Measurements from ENCODE around the gene CAV1.
"Not testable (repeated sequence)": the region's sequence is repeated elsewhere in the genome, so short reads cannot be mapped to it uniquely, and the experiment has no call there.

CAV1 gene, protein sequence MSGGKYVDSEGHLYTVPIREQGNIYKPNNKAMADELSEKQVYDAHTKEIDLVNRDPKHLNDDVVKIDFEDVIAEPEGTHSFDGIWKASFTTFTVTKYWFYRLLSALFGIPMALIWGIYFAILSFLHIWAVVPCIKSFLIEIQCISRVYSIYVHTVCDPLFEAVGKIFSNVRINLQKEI

DNA sequence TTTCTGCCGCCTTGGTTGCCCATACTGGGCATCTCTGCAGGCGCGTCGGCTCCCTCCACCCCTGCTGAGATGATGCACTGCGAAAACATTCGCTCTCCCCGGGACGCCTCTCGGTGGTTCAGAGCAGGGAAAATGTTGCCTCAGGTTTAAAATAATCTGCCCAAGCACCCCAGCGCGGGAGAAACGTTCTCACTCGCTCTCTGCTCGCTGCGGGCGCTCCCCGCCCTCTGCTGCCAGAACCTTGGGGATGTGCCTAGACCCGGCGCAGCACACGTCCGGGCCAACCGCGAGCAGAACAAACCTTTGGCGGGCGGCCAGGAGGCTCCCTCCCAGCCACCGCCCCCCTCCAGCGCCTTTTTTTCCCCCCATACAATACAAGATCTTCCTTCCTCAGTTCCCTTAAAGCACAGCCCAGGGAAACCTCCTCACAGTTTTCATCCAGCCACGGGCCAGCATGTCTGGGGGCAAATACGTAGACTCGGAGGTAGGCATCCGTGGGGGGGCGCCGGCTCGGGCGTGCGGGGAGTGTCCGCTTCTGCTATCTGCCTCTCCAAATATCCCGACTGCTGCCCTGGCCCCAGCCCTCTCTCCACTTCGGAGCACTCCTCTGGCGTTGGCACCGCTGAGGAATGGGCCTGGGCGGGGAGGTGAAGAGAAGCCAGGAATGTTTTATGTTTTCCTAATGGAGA, at the start of gene CAV1:
Gene CAV1 (plus strand): TSS at position 428 of the 689 bp plus-strand sequence. CDS start 27 bp downstream, at position 455.
- DNase-seq (ENCODE audit: low read depth), result peak; percentile 87

DNA sequence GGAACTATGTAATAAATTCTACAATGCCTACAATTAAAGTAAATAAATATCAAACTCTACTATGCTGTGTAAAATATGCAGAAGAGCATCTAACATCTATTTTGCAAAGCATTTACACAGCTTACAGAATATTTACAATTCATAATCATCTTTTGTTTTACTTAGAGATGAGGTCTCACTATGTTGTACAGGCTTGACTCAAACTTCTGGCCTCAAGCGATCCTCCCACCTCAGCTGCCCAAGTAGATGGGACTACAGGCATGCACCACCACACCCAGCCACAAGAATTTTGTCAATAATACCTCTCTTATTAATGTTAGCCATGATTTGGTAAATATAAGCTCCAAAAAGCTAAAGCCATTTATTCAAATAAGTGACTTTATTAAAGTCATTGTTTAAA, 47.2 kb upstream of the CAV1 start:
- no peak for DNase-seq (ENCODE audit: low read depth)

DNA sequence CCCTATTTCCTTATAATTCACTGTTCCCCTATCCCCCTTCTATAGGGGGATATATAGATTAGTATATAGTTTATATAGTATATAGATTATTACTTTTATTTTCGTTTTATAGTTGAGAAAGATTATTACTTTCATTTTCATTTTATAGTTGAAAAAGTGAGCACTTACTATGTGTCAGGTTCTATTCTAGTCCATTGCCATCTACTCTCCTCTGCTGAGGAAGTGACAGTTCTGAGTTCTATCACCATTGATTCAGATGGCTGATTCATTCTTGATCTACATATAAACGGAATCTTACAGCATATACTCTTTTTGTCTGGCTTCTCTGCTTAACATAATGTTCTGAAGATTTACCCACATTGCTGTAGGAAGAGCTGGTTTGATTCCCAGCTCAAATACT, 46.0 kb upstream of the CAV1 start:
- DNase-seq (ENCODE audit: low read depth), result no peak

DNA sequence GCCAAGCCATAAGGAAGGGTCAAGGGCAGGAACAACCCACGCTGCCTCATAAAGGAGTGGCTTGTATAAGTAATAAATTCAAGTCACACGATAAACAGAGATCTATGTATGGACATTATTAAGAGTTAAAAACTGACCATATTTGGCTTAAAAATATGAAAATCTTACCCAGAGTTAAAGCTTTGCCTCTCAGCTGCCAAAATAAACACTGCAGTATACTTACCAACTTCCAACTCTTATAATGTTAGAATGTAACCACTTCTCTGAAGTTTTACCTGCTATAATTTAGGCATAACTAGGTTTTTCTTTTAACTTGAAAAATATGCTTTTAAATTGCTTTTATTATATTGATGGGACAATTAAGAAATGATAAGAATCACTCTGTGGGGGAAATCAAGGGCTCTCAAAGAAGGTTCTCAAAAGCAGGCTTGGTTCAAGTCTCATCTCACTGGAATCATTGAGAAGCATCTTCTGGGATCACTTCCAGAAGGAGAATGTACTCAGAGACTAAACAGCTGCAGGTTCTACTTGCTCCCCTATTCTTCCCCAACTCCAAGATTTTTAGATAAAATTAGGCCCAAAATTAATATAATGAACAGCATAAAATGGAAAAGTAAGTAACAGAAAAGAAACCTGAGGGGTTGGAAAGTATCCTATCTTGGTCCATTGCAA, 41.4 kb upstream of the CAV1 start:
- DNase-seq (ENCODE audit: low read depth), result no peak

DNA sequence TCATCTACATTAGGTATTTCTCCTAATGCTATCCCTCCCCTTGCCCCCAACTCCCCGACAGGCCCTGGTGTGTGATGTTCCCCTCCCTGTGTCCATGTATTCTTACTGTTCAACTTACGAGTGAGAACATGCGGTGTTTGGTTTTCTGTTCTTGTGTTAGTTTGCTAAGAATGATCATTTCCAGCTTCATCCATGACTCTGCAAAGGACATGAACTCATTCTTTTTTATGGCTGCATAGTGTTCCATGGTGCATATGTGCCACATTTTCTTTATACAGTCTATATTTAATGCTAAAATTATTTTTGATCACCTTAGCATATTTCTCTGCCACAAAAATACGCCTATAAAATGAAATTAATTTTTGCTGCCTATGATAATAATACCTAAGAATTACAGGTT, 40.4 kb upstream of the CAV1 start:
- DNase-seq (ENCODE audit: low read depth), result not testable (repeated sequence)

DNA sequence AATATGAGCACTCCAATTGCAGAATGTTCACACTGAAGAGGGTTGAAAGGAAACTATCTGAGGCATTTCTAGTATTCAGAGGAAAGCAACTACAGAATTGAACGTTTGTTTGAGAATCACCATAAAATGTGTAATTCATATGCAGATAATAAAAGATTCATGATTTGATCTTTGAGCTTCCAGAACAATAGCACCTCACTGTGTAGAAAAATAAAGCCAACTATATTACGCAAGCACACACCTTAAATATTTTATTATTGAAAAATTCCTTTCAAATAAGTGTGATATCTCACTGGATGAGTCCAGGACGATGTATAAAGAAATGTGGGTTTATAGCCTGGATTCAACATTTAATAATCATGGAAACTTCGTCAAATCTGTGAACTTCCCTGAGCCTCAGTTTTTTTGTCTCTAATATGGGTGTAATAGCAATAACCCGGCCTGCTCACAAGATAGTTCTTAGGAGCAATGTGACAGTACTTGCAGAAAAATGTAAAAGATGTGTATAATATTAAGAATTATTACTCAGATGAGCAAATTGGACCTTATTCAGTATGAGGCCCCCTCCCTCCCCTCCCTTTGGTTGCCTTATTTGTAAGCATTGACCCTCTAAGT, 36.8 kb upstream of the CAV1 start:
- no peak for DNase-seq (ENCODE audit: low read depth)

DNA sequence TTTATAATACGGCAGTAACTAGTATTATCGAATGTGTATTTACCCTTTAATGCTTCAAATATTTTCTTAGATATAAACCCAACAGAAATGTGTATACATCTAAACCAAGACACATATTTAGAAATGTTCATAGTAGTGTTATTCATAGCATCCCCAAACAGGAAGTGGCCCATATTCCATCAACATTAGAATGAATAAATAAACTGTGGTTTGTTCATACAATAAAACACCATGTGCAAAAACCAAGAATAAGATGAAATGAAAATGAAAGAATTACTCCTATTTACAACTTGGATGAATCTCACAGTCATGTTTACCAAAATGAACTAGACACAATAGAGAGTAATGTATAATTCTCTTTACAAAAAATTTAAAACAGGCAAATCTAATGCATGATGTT, 34.5 kb upstream of the CAV1 start:
- no peak for DNase-seq (ENCODE audit: low read depth)

DNA sequence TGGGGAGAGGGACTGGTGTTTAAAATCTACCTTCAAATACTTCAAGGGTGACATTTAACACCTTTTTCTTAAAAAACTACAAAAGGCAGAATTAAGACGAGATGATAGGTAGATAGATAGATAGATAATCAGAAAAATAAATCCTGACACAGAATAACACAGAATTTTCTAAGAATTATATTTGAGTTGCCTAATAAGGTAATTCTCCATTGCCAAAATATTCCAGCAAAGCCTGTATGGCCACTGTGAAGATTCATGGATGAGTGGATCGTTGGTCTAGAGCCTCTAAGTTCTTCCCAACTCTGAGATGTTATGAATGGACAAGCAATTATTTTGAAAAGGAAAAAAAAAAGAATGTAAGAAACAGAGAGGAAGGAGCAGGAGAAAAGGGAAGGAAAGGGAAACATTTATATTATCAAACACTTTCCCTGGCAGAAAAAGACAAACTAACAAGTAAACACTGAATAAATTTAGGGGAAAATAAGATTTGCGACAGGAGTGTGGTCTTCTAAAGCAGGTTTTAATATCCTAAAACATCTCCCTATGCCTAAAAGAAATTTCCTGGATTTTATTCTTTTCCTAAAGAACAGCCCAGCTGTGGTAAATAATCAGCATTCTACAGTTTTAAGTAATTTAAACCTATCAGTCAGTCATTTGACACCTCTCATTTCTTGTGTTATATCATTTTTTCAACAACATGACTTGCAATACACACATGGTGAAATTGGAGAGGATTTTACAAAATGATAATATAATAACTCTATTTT, 32.8 kb upstream of the CAV1 start:
- DNase-seq (ENCODE audit: low read depth), result no peak

DNA sequence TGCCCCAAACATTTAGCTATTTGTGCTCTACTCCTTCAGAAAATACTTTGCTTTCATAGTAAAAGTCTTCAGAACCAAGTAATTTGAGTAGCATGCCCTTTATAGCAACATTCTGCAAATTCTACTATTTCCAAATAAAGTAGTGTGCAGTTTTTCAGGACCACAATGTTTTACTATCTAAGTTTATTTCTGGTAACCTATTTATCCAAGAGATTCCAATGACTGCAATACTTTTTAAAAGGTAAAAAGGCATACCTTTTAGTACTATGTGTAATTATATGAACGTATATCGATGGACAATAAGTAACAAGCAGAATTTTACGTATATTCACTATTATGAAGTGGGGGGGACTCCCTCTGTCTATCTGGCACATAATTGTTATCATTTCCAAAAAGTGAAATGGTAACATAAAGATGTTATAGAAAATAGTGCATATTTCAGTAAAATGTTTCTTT, 32.2 kb upstream of the CAV1 start:
- DNase-seq (ENCODE audit: low read depth), result no peak

DNA sequence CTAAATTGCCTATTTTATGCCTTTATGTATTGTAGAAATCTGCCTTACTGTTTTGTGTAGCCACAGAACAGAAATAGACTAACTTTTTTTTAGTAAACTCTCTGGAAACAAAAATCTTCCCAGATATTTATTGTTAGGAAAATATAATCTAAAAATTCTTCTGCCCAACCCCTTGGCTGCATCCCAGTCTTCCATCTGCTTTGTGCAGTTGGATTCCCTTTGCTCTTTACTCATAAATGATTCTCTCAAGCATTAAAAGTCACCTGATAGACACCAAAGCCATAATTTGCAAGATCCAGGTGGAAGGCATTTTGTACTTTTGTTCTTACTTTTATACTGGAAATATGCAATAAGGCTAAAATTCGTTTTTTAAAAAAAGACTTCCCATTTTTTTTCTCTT, 31.4 kb upstream of the CAV1 start:
- DNase-seq (ENCODE audit: low read depth), result no peak

DNA sequence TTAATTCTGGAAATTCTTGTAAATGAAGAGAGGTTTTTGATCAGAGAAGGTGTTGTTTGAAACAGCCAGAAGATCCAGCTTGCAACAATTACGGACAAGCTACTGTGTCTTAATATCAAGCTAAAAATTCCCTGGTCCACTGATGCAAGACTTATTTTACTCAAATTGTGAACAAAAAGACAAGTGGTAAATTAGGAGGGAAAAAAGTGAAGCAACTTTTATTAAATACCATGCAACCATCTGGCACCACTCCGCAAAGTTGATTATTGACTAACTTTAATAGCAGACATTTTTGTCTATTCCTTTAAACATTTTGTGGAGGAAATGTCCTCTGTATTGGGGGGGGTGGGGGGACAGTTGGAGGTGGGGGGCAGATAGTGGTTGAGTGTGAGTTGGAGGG, 30.4 kb upstream of the CAV1 start:
- no peak for DNase-seq (ENCODE audit: low read depth)

DNA sequence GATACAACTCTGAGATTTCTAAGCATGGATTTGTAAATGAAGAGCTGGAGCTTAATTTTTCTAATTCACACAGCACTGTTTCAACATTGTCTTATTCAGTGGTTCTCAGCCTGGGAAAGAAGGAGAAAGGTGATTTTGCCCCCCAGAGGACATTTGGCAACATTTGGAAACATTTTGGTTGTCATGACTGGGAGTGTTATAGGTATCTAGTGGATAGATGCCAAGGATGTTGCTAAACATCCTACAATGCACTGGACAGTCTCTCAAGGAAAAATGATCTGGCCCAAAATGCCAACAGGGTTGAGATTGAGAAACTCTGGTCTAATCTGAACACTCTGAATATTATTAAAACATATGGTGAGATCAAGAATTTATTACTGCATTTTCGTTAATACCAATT, 29.1 kb upstream of the CAV1 start:
- no peak for DNase-seq (ENCODE audit: low read depth)

DNA sequence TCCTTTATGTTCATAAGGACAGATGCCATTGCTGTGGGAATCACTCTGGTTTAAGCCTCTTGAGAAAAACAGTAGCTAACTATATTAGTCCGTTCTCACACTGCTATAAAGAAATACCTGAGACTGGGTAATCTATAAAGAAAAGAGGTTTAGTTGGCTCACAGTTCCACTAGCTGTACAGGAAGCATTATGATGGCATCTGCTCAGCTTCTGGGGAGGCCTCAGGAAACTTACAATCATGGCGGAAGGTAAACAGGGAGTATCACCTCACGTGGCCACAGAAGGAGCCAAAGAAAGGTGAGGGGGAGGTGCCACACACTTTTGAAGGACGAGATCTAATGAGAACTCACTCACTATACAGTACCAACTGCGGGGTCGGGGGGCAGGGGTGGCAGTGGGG, 28.2 kb upstream of the CAV1 start:
- no peak for DNase-seq (ENCODE audit: low read depth)

DNA sequence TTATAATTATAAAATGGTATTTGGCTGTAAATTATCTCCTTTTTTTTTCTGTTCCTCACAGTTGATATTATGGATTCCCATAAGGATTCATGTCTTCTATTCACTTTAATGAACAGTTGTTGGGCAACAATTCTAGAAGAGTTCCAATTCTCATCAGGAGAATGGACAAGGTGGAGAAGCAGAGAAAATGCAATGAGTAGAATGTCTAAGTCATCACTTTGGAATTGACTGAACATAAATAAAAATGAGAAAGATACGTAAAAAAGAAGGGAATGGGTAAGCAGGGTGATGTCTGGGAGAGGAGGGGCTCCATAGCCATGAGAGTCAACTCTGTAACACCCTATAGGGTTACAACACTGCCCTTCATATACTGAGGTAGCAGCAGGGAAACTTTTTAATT, 27.1 kb upstream of the CAV1 start:
- no peak for DNase-seq (ENCODE audit: low read depth)

DNA sequence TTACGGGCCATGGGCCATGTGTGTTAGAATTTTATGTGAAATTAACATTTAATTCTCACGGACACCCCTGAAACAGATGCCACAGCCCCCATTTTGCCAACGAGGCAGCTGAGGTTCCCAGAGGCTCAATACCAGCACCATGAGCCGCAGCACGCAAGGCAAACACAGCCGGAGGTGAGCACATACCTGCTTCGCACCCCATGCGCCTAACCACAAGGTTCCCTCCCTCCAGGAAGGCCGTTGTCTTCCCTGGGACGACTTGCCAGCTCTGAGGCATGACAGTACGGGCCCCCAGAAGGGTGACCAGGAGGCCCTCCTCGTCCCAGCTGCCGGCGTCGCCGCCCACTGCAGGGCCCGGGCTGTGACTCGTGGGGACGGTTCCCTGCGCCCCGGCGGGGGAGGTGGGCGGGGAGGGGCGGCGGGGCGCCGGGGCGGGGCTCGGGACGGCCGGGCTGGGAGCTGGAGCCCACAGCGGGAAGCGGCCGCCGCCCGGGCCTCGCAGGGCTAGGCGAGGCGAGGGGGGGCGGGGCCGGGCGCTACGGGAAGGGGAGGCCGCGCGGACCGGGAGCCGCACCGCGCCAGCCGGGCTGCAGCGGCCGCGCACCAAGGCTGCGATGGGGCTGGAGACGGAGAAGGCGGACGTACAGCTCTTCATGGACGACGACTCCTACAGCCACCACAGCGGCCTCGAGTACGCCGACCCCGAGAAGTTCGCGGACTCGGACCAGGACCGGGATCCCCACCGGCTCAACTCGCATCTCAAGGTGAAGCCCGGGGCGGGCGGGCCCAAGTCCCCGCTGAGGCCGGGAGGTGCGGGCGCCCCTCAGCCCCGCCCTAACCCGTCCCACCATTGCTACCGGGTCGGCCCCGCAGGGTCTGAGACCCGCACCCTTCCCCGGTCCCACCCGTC, 25.4 kb upstream of the CAV1 start, which contains the start of gene CAV2:
Gene CAV2 (plus strand): TSS at position 571 of the 910 bp plus-strand sequence. CDS start 44 bp downstream, at position 615.
- no peak for DNase-seq (ENCODE audit: low read depth)

DNA sequence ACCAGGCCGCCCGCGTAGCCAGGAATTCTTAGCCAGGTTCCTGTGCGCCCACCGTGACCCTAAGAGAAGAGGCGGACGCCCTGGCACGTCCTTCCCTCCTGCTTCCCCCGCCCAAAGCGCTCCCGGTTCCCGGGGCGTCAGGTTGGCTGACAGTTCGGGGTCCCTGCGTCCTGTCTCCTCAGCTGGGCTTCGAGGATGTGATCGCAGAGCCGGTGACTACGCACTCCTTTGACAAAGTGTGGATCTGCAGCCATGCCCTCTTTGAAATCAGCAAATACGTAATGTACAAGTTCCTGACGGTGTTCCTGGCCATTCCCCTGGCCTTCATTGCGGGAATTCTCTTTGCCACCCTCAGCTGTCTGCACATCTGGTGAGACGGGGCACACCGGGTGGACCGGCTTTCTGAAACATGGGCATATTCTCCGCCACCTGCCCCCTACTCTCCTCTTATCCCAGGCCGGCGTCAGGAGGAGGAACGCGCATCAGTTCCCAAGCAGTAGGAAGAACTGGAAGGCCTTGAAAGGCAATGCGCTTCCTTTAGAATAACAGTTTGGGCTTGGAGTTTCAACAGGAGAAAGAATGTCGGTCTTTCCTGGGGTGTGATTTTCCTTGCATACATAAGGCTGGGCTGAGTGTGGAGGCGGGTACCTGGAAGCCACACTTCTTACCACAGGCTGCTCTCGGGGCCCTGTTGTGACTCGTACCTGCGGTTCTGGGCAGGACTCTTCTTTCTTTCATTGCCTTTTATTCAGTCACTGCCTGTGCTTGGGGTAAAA, 24.6 kb upstream of the CAV1 start:
- no peak for DNase-seq (ENCODE audit: low read depth)

DNA sequence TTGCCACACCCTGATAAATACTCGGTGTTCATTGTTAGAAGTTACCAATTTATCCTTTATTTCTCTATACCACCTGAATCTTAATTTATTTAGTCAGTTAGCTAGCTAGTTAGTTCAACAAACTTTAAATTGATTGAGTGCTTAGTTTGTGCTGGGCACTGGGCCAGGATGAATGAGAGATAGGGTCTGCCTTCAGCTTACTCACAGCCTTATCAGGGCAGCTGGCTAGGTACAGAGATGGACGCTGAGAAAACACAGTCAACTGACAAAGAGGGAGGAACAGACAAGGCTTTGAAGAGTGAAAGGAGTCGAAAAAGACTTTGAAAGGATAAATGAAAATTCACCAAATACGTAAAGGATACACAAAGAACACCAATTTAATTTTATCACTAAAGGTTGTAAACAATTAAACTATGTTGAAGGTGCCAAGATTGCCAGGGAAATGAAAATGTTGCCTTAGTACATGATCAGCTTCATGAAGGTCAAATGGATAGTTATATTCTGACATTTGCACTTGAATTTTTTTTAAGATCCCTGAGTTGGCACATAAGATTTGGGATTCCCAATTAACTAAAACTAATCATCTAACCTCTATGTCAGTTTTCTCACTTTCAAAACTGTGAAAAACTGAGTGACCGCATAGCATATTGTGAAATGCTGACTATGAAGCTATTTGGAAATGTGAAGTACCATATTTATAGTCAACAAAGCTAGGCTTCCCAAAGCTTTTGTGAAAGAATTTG, 23.2 kb upstream of the CAV1 start:
- DNase-seq (ENCODE audit: low read depth), result no peak

DNA sequence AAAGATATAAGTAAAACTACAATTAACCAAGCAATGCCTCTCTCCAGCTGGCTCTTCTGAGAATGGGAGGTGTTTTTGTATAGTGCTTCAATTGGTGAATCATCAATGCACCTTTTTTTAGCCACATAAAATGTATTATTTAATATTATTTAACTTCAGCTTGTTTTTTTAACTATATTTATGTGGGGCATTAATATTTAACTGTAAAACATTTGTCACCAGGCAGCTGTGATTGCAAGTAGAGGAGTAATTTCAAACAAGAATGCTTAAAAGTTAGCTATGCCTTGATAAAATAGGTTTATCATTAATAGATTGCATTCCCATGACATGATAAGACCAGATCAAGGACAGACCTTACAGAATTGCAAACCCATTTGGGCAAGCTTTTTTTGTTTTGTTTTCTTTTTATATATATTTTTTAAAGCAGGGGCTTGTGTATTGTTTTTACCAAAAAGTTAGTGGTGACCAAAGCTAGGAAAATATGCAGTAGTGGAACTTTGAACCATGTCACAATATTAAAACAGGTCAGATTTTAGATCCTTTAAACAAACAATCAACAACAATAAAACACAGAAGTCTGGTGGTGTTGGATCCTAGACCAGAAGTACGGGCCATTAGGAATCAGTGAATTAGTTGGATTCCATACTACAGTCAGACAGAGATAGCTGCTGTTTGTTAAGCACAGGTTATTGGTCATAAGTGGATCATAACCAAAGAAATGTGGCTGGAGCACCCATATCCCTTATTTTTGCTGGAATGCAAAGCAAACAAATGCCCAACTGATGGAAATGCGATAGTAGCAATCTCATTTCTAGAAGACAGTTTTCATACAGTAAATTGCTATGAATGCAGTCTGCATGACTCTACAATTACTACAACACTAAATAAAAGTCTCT, 22.4 kb upstream of the CAV1 start:
- no peak for DNase-seq (ENCODE audit: low read depth)
